Neural cell (in vitro differentiated cells): ENCODE data around the gene GPT2. TPM values are rescaled to one million over a fixed set of nuclear protein-coding genes. Genes with fewer than 3 reads are reported as not detected.

Source experiments
- H2AFZ ChIP-seq: fragments of 200-600, 300-800 bp; sonication (generic), shearing (Covaris generic); 2 replicates; pipeline ENCODE4 v1.6.0; 2014; ENCODE audit warnings: low read depth, mild to moderate bottlenecking, antibody characterized with exemption, low read length, moderate library complexity
- H3F3A ChIP-seq: fragments of 200-600 bp; shearing (Covaris generic); 2 replicates; pipeline ENCODE4 v1.6.1; 2016; ENCODE audit warnings: mild to moderate bottlenecking, moderate library complexity, mixed read lengths, antibody characterized with exemption, low read length; ENCODE audit not compliant: insufficient read depth, poor library complexity, severe bottlenecking
- H3K27ac ChIP-seq: fragments of 200-600, 300-800 bp; sonication (generic), shearing (Covaris generic); 2 replicates; pipeline ENCODE4 v1.5.1; 2014; ENCODE audit warnings: mild to moderate bottlenecking, low read length, moderate library complexity
- H3K27me3 ChIP-seq: fragments of 300-800, 200-600 bp; sonication (generic), shearing (Covaris generic); 2 replicates; pipeline ENCODE4 v1.6.0; 2014; ENCODE audit warnings: mild to moderate bottlenecking, low read depth, low read length, moderate library complexity; ENCODE audit not compliant: insufficient read depth
- H3K36me3 ChIP-seq: fragments of 300-800, 200-600 bp; sonication (generic), shearing (Covaris generic); 2 replicates; pipeline ENCODE4 v1.5.1; 2014; ENCODE audit warnings: mild to moderate bottlenecking, antibody characterized with exemption, low read length, moderate library complexity; ENCODE audit not compliant: insufficient read depth
- H3K4me2 ChIP-seq: fragments of 300-800, 200-600 bp; sonication (generic), shearing (Covaris generic); 2 replicates; pipeline ENCODE4 v1.6.0; 2014; ENCODE audit warnings: mild to moderate bottlenecking, low read length
- H3K4me3 ChIP-seq: fragments of 300-800, 200-600 bp; sonication (generic), shearing (Covaris generic); 2 replicates; pipeline ENCODE4 v1.5.1; 2014; ENCODE audit warnings: mild to moderate bottlenecking, low read length, moderate library complexity
- H3K79me2 ChIP-seq: fragments of 200-600 bp; shearing (Covaris generic); replicated peaks from 2 replicates; pipeline ENCODE4 v1.6.0; 2014; ENCODE audit warnings: mild to moderate bottlenecking, low read length, moderate library complexity; ENCODE audit not compliant: insufficient read depth
- H3K9ac ChIP-seq: fragments of 300-800, 200-600 bp; sonication (generic), shearing (Covaris generic); 2 replicates; pipeline ENCODE4 v1.6.1; 2016; ENCODE audit warnings: mild to moderate bottlenecking, low read length, mixed read lengths
- H3K9me2 ChIP-seq: fragments of 200-600 bp; shearing (Covaris generic); 2 replicates; pipeline ENCODE4 v1.6.1; 2016; ENCODE audit warnings: mild to moderate bottlenecking, low read length, mixed read lengths; ENCODE audit not compliant: insufficient read depth
- H3K9me3 ChIP-seq: fragments of 200-600, 300-800 bp; sonication (generic), shearing (Covaris generic); 2 replicates; pipeline ENCODE4 v1.6.1; 2016; ENCODE audit warnings: mild to moderate bottlenecking, mixed run types, low read length, moderate library complexity, mixed read lengths
- H4K20me1 ChIP-seq: fragments of 200-600 bp; shearing (Covaris generic); 2 replicates; pipeline ENCODE4 v1.6.1; 2016; ENCODE audit warnings: mild to moderate bottlenecking, mixed run types; ENCODE audit not compliant: insufficient read depth
- EP300 ChIP-seq: fragments of 450-650 bp; conservative IDR thresholded peaks from 2 replicates; pipeline ENCODE4 v1.6.1; 2014; ENCODE audit warnings: antibody characterized with exemption, mild to moderate bottlenecking, moderate library complexity; ENCODE audit not compliant: poor library complexity, severe bottlenecking
- EZH2 ChIP-seq: fragments of 200-600, 300-800 bp; shearing (Covaris generic), sonication (generic); IDR thresholded peaks from 2 replicates; pipeline ENCODE4 v1.6.1; 2014; ENCODE audit warnings: antibody characterized with exemption, low read length, borderline replicate concordance, mild to moderate bottlenecking; ENCODE audit not compliant: insufficient read depth, poor library complexity, severe bottlenecking
- MXI1 ChIP-seq: fragments of 450-650 bp; conservative IDR thresholded peaks from 2 replicates; pipeline ENCODE4 v1.6.1; 2014; ENCODE audit warnings: antibody characterized with exemption, mild to moderate bottlenecking; ENCODE audit not compliant: poor library complexity, severe bottlenecking
- POLR2AphosphoS5 ChIP-seq: IDR thresholded peaks from 2 replicates; pipeline ENCODE4 v1.6.1; 2012
- RAD21 ChIP-seq: fragments of 450-650 bp; conservative IDR thresholded peaks from 2 replicates; pipeline ENCODE4 v1.6.1; 2014; ENCODE audit warnings: antibody characterized with exemption, mild to moderate bottlenecking, moderate library complexity
- SMC3 ChIP-seq: fragments of 450-650 bp; conservative IDR thresholded peaks from 2 replicates; pipeline ENCODE4 v1.6.1; 2014; ENCODE audit warnings: antibody characterized with exemption, mild to moderate bottlenecking, moderate library complexity; ENCODE audit not compliant: poor library complexity
- TAF1 ChIP-seq: IDR thresholded peaks from 2 replicates; pipeline ENCODE4 v1.6.1; 2012; ENCODE audit warnings: low read depth
- polyA plus RNA-seq: library from polyadenylated mRNA; depleted of rRNA; stranded (reverse); fragments of >200 nt; gene quantifications from 2 replicates; pipeline ENCODE4 v1.2.3, GENCODE V29; 2014
- TF ChIP-seq, protein P1 (sequence below): IDR thresholded peaks from 2 replicates; pipeline ENCODE4 v1.6.1; 2012; ENCODE audit warnings: borderline replicate concordance
- TF ChIP-seq, protein P2 (sequence below): fragments of 450-650 bp; IDR thresholded peaks from 2 replicates; pipeline ENCODE4 v1.5.1; 2014; ENCODE audit warnings: antibody characterized with exemption, mild to moderate bottlenecking, moderate library complexity; ENCODE audit not compliant: poor library complexity, severe bottlenecking

Gene GPT2
- polyA plus RNA-seq, 1 donor from 2014 or later: 23.9 TPM

DNA sequence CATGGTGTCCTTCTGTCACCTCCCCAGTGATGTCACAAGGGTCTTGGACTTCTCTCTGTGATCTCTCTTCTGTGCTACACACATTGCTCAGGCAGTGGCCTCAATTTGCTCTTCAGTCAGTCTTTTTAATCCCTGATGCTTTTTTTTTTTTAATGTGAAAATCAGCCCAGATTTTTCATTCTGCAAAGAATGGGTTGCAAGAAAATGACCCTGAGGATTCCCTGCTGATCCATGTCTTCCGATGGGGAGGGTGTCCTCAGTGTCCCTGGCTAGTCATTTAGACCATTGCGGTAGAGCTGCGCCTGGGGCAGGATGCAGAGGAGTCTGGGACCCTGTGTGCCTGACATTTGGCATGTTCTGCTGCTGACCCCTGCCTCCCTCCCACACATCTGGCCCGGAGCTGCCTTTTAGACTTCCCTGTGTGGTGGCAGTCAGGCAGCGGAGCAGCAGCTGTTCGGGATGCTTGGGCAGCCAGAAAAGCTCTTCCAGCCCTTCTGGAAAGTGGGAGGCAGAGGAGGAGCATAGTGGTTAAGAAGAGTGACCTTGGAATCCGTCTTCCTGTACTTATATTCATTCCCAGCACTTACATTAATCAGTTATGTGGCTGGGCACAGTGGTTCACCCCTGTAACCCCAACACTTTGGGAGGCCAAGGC lies 12.3 kb downstream of the GPT2 start:
- H3K4me2 ChIP-seq: no peak overlapping the region
- H4K20me1 ChIP-seq: no peaks in the 10 kb centered on the region
- H2AFZ ChIP-seq: no peak overlapping the region
- H3K27ac ChIP-seq: no peak overlapping the region
- H3K9me3 ChIP-seq: no peaks in the 10 kb centered on the region
- TF ChIP-seq RAD21: no peak
- no peak for TF ChIP-seq POLR2AphosphoS5
- TF ChIP-seq EP300: no peak
- no peaks in the 10 kb centered on the region for H3K27me3 ChIP-seq
- H3K79me2 ChIP-seq: peaks cover 9% of the 10 kb centered on the region
- no peaks in the 10 kb centered on the region for H3K9me2 ChIP-seq
- H3K4me3 ChIP-seq: no peak overlapping the region
- no peak overlapping the region for H3K9ac ChIP-seq
- no peaks in the 10 kb centered on the region for H3F3A ChIP-seq
- H3K36me3 ChIP-seq: peaks cover 4% of the 10 kb centered on the region

DNA sequence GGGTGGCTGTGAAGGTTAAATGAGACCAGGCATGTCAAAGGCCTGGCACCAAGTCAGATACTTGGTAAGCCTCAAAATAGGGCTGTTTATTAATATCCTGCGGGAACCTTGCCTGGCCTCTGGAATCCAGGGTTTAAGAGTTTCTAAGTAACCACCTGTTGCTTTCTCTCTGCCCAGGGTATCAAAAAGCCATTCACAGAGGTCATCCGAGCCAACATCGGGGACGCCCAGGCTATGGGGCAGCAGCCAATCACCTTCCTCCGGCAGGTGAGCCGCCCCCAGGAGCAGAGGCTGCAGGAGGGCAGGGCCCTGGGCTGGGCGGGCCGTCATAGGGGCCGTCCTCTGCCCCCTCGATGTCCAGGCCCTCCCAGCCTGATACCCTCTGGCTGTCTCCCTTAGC lies 13.3 kb downstream of the GPT2 start:
- H3K9me3 ChIP-seq: no peaks in the 10 kb centered on the region
- no peaks in the 10 kb centered on the region for H3K9me2 ChIP-seq
- H3K27me3 ChIP-seq: no peaks in the 10 kb centered on the region
- H3K36me3 ChIP-seq: peaks cover 4% of the 10 kb centered on the region
- no peak overlapping the region for H3K4me3 ChIP-seq
- TF ChIP-seq RAD21 (no peak), POLR2AphosphoS5 (no peak)
- H3K4me2 ChIP-seq: no peak overlapping the region
- H3K9ac ChIP-seq: no peak overlapping the region
- H3K27ac ChIP-seq: no peak overlapping the region
- peaks cover 4% of the 10 kb centered on the region for H3K79me2 ChIP-seq
- H4K20me1 ChIP-seq: no peaks in the 10 kb centered on the region
- no peaks in the 10 kb centered on the region for H3F3A ChIP-seq
- no peak overlapping the region for H2AFZ ChIP-seq

DNA sequence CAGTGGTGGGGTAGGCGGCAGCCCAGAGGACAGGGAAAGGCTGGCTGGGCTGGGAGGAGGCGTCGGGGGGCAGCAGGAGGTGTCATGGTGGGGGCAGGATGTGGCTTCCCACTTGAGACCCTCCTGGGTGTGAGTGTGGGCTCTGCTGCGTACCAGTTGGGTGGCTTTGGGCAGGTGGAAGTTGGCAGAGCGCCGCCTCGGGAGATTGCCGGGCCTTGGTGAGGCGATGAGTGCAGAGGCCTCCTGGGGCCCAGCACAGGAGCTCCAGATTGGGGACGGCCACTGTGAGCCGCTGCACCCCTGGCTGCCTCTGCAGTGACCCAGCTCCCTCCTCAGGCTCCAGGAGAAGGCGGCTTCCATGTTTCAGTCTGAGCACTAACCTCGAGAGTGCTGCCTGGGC lies 13.8 kb downstream of the GPT2 start:
- Histone ChIP-seq H3K36me3 (no peaks in the 10 kb centered on the region), H4K20me1 (no peaks in the 10 kb centered on the region), H3K79me2 (no peaks in the 10 kb centered on the region)

More for the DNA sequence above, 13.8 kb downstream of the GPT2 start:
- no peak for TF ChIP-seq EP300
- no peak for TF ChIP-seq RAD21
- TF ChIP-seq, protein P1, sequence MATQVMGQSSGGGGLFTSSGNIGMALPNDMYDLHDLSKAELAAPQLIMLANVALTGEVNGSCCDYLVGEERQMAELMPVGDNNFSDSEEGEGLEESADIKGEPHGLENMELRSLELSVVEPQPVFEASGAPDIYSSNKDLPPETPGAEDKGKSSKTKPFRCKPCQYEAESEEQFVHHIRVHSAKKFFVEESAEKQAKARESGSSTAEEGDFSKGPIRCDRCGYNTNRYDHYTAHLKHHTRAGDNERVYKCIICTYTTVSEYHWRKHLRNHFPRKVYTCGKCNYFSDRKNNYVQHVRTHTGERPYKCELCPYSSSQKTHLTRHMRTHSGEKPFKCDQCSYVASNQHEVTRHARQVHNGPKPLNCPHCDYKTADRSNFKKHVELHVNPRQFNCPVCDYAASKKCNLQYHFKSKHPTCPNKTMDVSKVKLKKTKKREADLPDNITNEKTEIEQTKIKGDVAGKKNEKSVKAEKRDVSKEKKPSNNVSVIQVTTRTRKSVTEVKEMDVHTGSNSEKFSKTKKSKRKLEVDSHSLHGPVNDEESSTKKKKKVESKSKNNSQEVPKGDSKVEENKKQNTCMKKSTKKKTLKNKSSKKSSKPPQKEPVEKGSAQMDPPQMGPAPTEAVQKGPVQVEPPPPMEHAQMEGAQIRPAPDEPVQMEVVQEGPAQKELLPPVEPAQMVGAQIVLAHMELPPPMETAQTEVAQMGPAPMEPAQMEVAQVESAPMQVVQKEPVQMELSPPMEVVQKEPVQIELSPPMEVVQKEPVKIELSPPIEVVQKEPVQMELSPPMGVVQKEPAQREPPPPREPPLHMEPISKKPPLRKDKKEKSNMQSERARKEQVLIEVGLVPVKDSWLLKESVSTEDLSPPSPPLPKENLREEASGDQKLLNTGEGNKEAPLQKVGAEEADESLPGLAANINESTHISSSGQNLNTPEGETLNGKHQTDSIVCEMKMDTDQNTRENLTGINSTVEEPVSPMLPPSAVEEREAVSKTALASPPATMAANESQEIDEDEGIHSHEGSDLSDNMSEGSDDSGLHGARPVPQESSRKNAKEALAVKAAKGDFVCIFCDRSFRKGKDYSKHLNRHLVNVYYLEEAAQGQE: no peak
- TF ChIP-seq POLR2AphosphoS5: no peak
- no peak for TF ChIP-seq SMC3
- no peak for TF ChIP-seq MXI1
- no peak for TF ChIP-seq TAF1
- TF ChIP-seq EZH2: no peak
- TF ChIP-seq, protein P2, sequence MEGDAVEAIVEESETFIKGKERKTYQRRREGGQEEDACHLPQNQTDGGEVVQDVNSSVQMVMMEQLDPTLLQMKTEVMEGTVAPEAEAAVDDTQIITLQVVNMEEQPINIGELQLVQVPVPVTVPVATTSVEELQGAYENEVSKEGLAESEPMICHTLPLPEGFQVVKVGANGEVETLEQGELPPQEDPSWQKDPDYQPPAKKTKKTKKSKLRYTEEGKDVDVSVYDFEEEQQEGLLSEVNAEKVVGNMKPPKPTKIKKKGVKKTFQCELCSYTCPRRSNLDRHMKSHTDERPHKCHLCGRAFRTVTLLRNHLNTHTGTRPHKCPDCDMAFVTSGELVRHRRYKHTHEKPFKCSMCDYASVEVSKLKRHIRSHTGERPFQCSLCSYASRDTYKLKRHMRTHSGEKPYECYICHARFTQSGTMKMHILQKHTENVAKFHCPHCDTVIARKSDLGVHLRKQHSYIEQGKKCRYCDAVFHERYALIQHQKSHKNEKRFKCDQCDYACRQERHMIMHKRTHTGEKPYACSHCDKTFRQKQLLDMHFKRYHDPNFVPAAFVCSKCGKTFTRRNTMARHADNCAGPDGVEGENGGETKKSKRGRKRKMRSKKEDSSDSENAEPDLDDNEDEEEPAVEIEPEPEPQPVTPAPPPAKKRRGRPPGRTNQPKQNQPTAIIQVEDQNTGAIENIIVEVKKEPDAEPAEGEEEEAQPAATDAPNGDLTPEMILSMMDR: no peak
- Histone ChIP-seq H3F3A (no peaks in the 10 kb centered on the region), H3K27me3 (no peaks in the 10 kb centered on the region), H2AFZ (no peak overlapping the region), H3K27ac (no peak overlapping the region), H3K9ac (no peak overlapping the region), H3K4me3 (no peak overlapping the region), H3K9me2 (no peaks in the 10 kb centered on the region), H3K9me3 (no peaks in the 10 kb centered on the region), H3K4me2 (no peak overlapping the region)
